ENCODE results near the gene RIC1. TPM values are rescaled to one million over a fixed set of nuclear protein-coding genes. Genes with fewer than 3 reads are reported as not detected.

Gene RIC1
- total and polyA plus RNA-seq, 2 of the 4 experiments (the other 2 are of a cell fraction): 28.8 to 76.9 TPM

- Histone ChIP-seq H3K9ac (ENCODE audit: low read depth, low read length) (no peak overlapping the region), H4K5ac (ENCODE audit: low read depth, low read length) (peak overlapping the region; percentile 16), H3K27ac (ENCODE audit: insufficient read depth, low read length) (peak overlapping the region; percentile 67), H3K4ac (ENCODE audit: low read depth, low read length) (peak overlapping the region; percentile 85), H2AK9ac (replicated peaks; ENCODE audit: low read depth, low read length, poor library complexity) (no peak overlapping the region), H3K4me2 (ENCODE audit: low read depth, low read length) (peak overlapping the region; percentile 6), H4K8ac (ENCODE audit: low read depth in 2 of 2, low read length in 2 of 2) (peak overlapping the region in 1 of 2 experiments; percentile 71; a peak in 2 of 4 replicates), H3K18ac (ENCODE audit: low read depth, low read length) (peak overlapping the region; percentile 54), H3K56ac (ENCODE audit: extremely low read depth, insufficient read depth, low read length) (no peak overlapping the region), H3K36me3 (ENCODE audit: control insufficient read depth, insufficient read depth, low read length) (peaks cover 4% of the 10 kb centered on the region), H2BK20ac (ENCODE audit: low read depth, low read length) (peak overlapping the region; percentile 91), H3K27me3 (ENCODE audit: control insufficient read depth, insufficient read depth, low read length) (no peaks in the 10 kb centered on the region), H3K9me1 (ENCODE audit: insufficient read depth, low read length) (peaks cover 9% of the 10 kb centered on the region; the same call in 1 of the 2 replicates), H4K20me1 (ENCODE audit: insufficient read depth, low read length) (peaks cover 33% of the 10 kb centered on the region), H4K91ac (ENCODE audit: insufficient read depth, low read depth, low read length) (peak overlapping the region; percentile 66; the same call in 1 of the 2 replicates), H2BK5ac (ENCODE audit: low read depth, low read length, poor library complexity, severe bottlenecking) (peak overlapping the region; percentile 91), H3K9me3 (ENCODE audit: control insufficient read depth, insufficient read depth, low read length) (no peaks in the 10 kb centered on the region; the same call in 1 of the 2 replicates), H3K4me3 (ENCODE audit: insufficient read depth, low read depth, low read length) (no peak overlapping the region), H3K4me1 (ENCODE audit: control insufficient read depth, insufficient read depth, low read length) (peaks cover 14% of the 10 kb centered on the region), H3K79me1 (ENCODE audit: low read depth in 1 of 2, low read length in 2 of 2) (peaks cover 18 to 59% of the 10 kb centered on the region in 2 experiments), H2AFZ (replicated peaks; ENCODE audit: low read length, poor library complexity) (no peak overlapping the region), H3K14ac (replicated peaks; ENCODE audit: low read depth, low read length) (peak overlapping the region; percentile 56; the same call in 1 of the 2 replicates), H2AK5ac (ENCODE audit: low read depth, low read length) (peak overlapping the region; percentile 2; the same call in 1 of the 2 replicates), H2BK120ac (ENCODE audit: low read depth, low read length) (peak overlapping the region; percentile 79), H2BK15ac (ENCODE audit: low read depth, low read length) (no peak overlapping the region), H3K23ac (ENCODE audit: low read depth, low read length) (peak overlapping the region; percentile 50; the same call in 1 of the 2 replicates)
- intact Hi-C loops (cut with micrococcal nuclease): loop anchor here (10.0 kb wide), 1 partner anchor 54 kb away; no protein-coding TSS in a partner anchor
- CTCF ChIA-PET: interaction anchor here (0.7 kb wide), 1 partner anchor 42 kb away, joined by 3 read pairs; no protein-coding TSS in a partner anchor
- BruUV-seq (replicated peaks): no TSS peak
- ATAC-seq (ENCODE audit: low read depth) (peak; percentile 79), DNase-seq (peak; percentile 83)
- dilution Hi-C loops (cut with HindIII; ENCODE audit: low sequenced_read_pairs, unreplicated experiment): no loop called here
- WGBS, 2 experiments (ENCODE audit: extremely low coverage in 2 of 2, insufficient read length in 1 of 2): no CpG with 5 or more reads among the region's 7 CpGs
- in situ Hi-C loops (cut with MboI; ENCODE audit: low sequenced_read_pairs): no loop called here
- POLR2A ChIA-PET (ENCODE audit: unreplicated experiment): no interaction called here
- TF ChIP-seq RAD21 (IDR thresholded peaks at IDR 0.05; ENCODE audit: low read length) (no peak), POLR2A (IDR thresholded peaks at IDR 0.05; ENCODE audit: low read depth, low read length) (no peak), BHLHE40 (IDR thresholded peaks at IDR 0.05; ENCODE audit: low read depth, low read length) (no peak), SMC3 (IDR thresholded peaks at IDR 0.05; ENCODE audit: low read depth, low read length) (no peak), ELK1 (IDR thresholded peaks at IDR 0.05; ENCODE audit: borderline replicate concordance, low read depth, low read length) (no peak), MAFK (IDR thresholded peaks at IDR 0.05; ENCODE audit: low read depth, low read length) (no peak), NFE2L2 (IDR thresholded peaks at IDR 0.05; ENCODE audit: low read depth, low read length) (no peak), CHD1 (IDR thresholded peaks at IDR 0.05; ENCODE audit: low read depth, low read length) (no peak), CEBPB (IDR thresholded peaks at IDR 0.05; ENCODE audit: low read depth, low read length) (no peak), MXI1 (IDR thresholded peaks at IDR 0.05; ENCODE audit: borderline replicate concordance, low read depth, low read length) (no peak), FOS (IDR thresholded peaks at IDR 0.05; ENCODE audit: low read depth, low read length) (no peak), RFX5 (IDR thresholded peaks at IDR 0.05; ENCODE audit: low read depth, low read length) (no peak)
- TF ChIP-seq, protein P1, sequence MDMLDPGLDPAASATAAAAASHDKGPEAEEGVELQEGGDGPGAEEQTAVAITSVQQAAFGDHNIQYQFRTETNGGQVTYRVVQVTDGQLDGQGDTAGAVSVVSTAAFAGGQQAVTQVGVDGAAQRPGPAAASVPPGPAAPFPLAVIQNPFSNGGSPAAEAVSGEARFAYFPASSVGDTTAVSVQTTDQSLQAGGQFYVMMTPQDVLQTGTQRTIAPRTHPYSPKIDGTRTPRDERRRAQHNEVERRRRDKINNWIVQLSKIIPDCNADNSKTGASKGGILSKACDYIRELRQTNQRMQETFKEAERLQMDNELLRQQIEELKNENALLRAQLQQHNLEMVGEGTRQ (IDR thresholded peaks at IDR 0.05; ENCODE audit: low read depth, low read length): no peak
- TF ChIP-seq, protein P2, sequence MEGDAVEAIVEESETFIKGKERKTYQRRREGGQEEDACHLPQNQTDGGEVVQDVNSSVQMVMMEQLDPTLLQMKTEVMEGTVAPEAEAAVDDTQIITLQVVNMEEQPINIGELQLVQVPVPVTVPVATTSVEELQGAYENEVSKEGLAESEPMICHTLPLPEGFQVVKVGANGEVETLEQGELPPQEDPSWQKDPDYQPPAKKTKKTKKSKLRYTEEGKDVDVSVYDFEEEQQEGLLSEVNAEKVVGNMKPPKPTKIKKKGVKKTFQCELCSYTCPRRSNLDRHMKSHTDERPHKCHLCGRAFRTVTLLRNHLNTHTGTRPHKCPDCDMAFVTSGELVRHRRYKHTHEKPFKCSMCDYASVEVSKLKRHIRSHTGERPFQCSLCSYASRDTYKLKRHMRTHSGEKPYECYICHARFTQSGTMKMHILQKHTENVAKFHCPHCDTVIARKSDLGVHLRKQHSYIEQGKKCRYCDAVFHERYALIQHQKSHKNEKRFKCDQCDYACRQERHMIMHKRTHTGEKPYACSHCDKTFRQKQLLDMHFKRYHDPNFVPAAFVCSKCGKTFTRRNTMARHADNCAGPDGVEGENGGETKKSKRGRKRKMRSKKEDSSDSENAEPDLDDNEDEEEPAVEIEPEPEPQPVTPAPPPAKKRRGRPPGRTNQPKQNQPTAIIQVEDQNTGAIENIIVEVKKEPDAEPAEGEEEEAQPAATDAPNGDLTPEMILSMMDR (conservative IDR thresholded peaks at IDR 0.05; ENCODE audit: low read depth, low read length): no peak
Observed at GRCh38 chr9:5698810-5699556, 70.1 kb downstream of the RIC1 start.
